Thyroid gland (tissue), 4 donors: ENCODE data around the gene SETDB1.

Source experiments
- POLR2A ChIP-seq, 2 donors: fragments of 450-650 bp; IDR thresholded peaks; one replicate each; pipeline ENCODE4 v1.6.1; 2017; ENCODE audit warnings: antibody characterized with exemption in 2 of 2, mild to moderate bottlenecking in 2 of 2, moderate library complexity in 1 of 2
- TF ChIP-seq, protein P1 (sequence below), 6 experiments: fragments of 200-600 bp in 3 of 6; fragments of 450-650 bp in 3 of 6; sonication (generic) in 3 of 6; IDR thresholded peaks; one replicate each; pipeline ENCODE4 v1.5.1; 2016 to 2019; ENCODE audit warnings: antibody characterized with exemption in 6 of 6, mild to moderate bottlenecking in 2 of 6, inconsistent platforms in 1 of 6, moderate library complexity in 1 of 6

DNA sequence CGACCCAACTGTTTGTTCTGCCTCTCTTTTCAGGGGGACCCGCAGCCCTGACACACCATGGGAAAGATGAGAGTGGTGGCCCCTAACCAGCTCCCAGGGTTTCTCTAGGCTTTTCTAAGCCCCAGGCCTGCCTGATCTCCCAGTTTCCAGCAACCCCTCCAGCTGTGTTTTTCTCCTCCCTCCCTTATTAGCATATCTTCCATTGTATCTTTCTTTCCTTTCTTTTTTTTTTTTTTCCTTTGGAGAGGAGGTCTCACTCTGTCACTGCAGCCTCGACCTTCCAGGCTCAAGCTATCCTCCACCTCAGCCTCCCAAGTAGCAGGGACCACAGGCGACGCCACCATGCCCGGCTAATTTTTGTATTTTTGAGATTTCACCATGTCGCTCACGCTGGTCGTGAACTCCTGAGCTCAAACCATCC, 50.2 kb downstream of the SETDB1 start:
- TF ChIP-seq POLR2A (IDR thresholded peaks at IDR 0.05) = no peak
- TF ChIP-seq, protein P1, sequence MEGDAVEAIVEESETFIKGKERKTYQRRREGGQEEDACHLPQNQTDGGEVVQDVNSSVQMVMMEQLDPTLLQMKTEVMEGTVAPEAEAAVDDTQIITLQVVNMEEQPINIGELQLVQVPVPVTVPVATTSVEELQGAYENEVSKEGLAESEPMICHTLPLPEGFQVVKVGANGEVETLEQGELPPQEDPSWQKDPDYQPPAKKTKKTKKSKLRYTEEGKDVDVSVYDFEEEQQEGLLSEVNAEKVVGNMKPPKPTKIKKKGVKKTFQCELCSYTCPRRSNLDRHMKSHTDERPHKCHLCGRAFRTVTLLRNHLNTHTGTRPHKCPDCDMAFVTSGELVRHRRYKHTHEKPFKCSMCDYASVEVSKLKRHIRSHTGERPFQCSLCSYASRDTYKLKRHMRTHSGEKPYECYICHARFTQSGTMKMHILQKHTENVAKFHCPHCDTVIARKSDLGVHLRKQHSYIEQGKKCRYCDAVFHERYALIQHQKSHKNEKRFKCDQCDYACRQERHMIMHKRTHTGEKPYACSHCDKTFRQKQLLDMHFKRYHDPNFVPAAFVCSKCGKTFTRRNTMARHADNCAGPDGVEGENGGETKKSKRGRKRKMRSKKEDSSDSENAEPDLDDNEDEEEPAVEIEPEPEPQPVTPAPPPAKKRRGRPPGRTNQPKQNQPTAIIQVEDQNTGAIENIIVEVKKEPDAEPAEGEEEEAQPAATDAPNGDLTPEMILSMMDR (IDR thresholded peaks at IDR 0.05) = no peak
